Stomach (tissue), 4 donors: ENCODE data around the gene CFAP100.

Source experiments
- CTCF ChIP-seq, 7 experiments: fragments of 450-650 bp in 4 of 7; fragments of 200-600 bp in 3 of 7; sonication (generic) in 3 of 7; IDR thresholded peaks; one replicate each; pipeline ENCODE4 v1.5.1; 2016 to 2019; ENCODE audit warnings: antibody characterized with exemption in 7 of 7, control low read depth in 2 of 7, mild to moderate bottlenecking in 1 of 7
- EP300 ChIP-seq: sonication (generic); formaldehyde crosslinking; IDR thresholded peaks from one replicate; pipeline ENCODE4 v1.6.1; 2017; ENCODE audit warnings: antibody characterized with exemption
- POLR2A ChIP-seq, 4 donors: fragments of 450-650 bp; IDR thresholded peaks; one replicate each; pipeline ENCODE4 v1.6.1; 2016; ENCODE audit warnings: antibody characterized with exemption in 4 of 4, control low read depth in 2 of 4, mild to moderate bottlenecking in 1 of 4, moderate library complexity in 1 of 4
- POLR2AphosphoS5 ChIP-seq, 3 donors: sonication (generic); formaldehyde crosslinking; IDR thresholded peaks; one replicate each; pipeline ENCODE4 v1.6.1; 2016; ENCODE audit warnings: antibody characterized with exemption in 3 of 3

- TF ChIP-seq CTCF (IDR thresholded peaks at IDR 0.05) (no peak), EP300 (no peak), POLR2A (IDR thresholded peaks at IDR 0.05) (no peak), POLR2AphosphoS5 (IDR thresholded peaks at IDR 0.05) (no peak)
Observed at GRCh38 chr3:126345641-126346460, 48.9 kb upstream of the CFAP100 start.
